Regular cardiac myocyte (primary cell): ENCODE results near the gene GABRG3. TPM values are rescaled to one million over a fixed set of nuclear protein-coding genes. Genes with fewer than 3 reads are reported as not detected.

ENCODE experiments used
- total RNA-seq: library from RNA; depleted of rRNA; stranded (reverse); fragments of >200 nt; gene quantifications from 2 replicates; pipeline ENCODE4 v1.2.3, GENCODE V29; 2014

GABRG3 gene
- total RNA-seq, result not detected in 2 replicates

GRCh38 chr15:26970712-26971210 lies at the start of gene GABRG3:
TSS of gene GABRG3 (plus strand) at chr15:26971181.

Other genes with a start within 250 kb of the GABRG3 start
- 0.19 and 0.28 TPM in 2 replicates for gene GABRB3, start 198.1 kb upstream of the GABRG3 start, total RNA-seq
- gene GABRA5, start 104.1 kb upstream of the GABRG3 start, total RNA-seq, result 0.28 TPM in 1 of 2 replicates, not detected in the other